ENCODE measurements around the gene NEU2. TPM values are rescaled to one million over a fixed set of nuclear protein-coding genes. Genes with fewer than 3 reads are reported as not detected.

The NEU2 gene
- total and polyA plus RNA-seq, 11 donors = not detected

GRCh38 chr2:233084488-233084887 lies 52.0 kb downstream of the NEU2 start:
- TF ChIP-seq POLR2A (IDR thresholded peaks at IDR 0.05) = no peak
- no peak for TF ChIP-seq CTCF (IDR thresholded peaks at IDR 0.05)
- Histone ChIP-seq H3K4me3 (peak overlapping the region in 3 of 12 donors; percentile 8 to 31 (median 15)), H3K27me3 (no peaks in the 10 kb centered on the region), H3K36me3 (peaks cover 0 to 25% (median 0%) of the 10 kb centered on the region in 9 donors), H3K27ac (peak overlapping the region; percentile 72 to 97 (median 84)), H3K9me3 (no peaks in the 10 kb centered on the region), H3K4me1 (peaks cover 8 to 100% (median 30%) of the 10 kb centered on the region in 12 donors)
- DNase-seq = peak; percentile 70 to 79 (median 74)
- WGBS, 4 donors = 56 to 72% (median 58%) methylated on average over 13 of the region's 13 CpGs
- intact Hi-C loops (cut with DNase I) = loop anchor here in 1 of 10 donors (2.0 kb wide), 1 partner anchor 24 kb away; the partner anchor contains the start of gene INPP5D
- ATAC-seq = peak; percentile 77 to 90 (median 84)

Other genes with a start within 250 kb of the NEU2 start
- gene SNORC, start 162.4 kb upstream of the NEU2 start, total RNA-seq = 1 to 10 TPM in 3 of 9 donors, under 1 TPM in 6; 0.38 to 2.9 (median 0.74) TPM
- gene SNORC, start 162.4 kb upstream of the NEU2 start, polyA plus RNA-seq = under 1 TPM; 0.46 to 0.88 TPM
- gene NGEF, start 19.4 kb upstream of the NEU2 start, total RNA-seq = under 1 TPM in 5 of 9 donors, not detected in 4; 0.19 to 0.62 (median 0.56) TPM
- under 1 TPM; 0.15 to 0.42 TPM for gene NGEF, start 19.4 kb upstream of the NEU2 start, polyA plus RNA-seq
- 10 to 100 TPM in 2 of 9 donors, 1 to 10 TPM in 7; 2.8 to 29.1 (median 5.1) TPM for gene INPP5D, start 27.7 kb downstream of the NEU2 start, total RNA-seq
- gene INPP5D, start 27.7 kb downstream of the NEU2 start, polyA plus RNA-seq = 1 to 10 TPM; 3.6 to 4.1 TPM
- gene ATG16L1, start 219.0 kb downstream of the NEU2 start, total RNA-seq = 10 to 100 TPM; 13.7 to 22.2 (median 15.8) TPM
- gene ATG16L1, start 219.0 kb downstream of the NEU2 start, polyA plus RNA-seq = 10 to 100 TPM in 1 of 2 donors, 1 to 10 TPM in 1; 7.0 to 26.7 TPM

Data from heart left ventricle (tissue), 16 donors.